A549 (cell line): ENCODE results near the gene CTNND2.

Source experiments
- ATOH8 ChIP-seq: fragments of 250-450 bp; sonication (Bioruptor Pico); IDR thresholded peaks from 2 replicates; pipeline ENCODE4 v1.5.0; 2020; ENCODE audit warnings: low read depth, mild to moderate bottlenecking, moderate library complexity
- CTCF ChIP-seq: fragments of >200 bp; sonication (Bioruptor Twin); formaldehyde crosslinking; IDR thresholded peaks from 3 replicates; pipeline ENCODE4 v1.5.1; 2016
- ELK1 ChIP-seq: fragments of 150-350 bp; IDR thresholded peaks from 2 replicates; pipeline ENCODE4 v1.6.1; 2014; ENCODE audit warnings: low read depth, mild to moderate bottlenecking, low read length
- EP300 ChIP-seq, 2 experiments: fragments of >200 bp; sonication (Bioruptor Twin); formaldehyde crosslinking; IDR thresholded peaks; 2 replicates in 1 of 2; 3 replicates in 1 of 2; pipeline ENCODE4 v1.6.1; 2016 to 2017
- HOXB5 ChIP-seq: fragments of 250-450 bp; sonication (Bioruptor Pico); IDR thresholded peaks from 2 replicates; pipeline ENCODE4 v1.5.0; 2020; ENCODE audit warnings: mild to moderate bottlenecking, moderate library complexity
- JUN ChIP-seq, 2 experiments: fragments of >200 bp; sonication (Bioruptor Twin); formaldehyde crosslinking; IDR thresholded peaks; 2 replicates in 1 of 2; 3 replicates in 1 of 2; pipeline ENCODE4 v1.6.1; 2016 to 2017
- KDM1A ChIP-seq: fragments of 200-600 bp; sonication (generic); IDR thresholded peaks from 2 replicates; pipeline ENCODE4 v1.6.1; 2016; ENCODE audit warnings: low read depth, mild to moderate bottlenecking
- MAX ChIP-seq: IDR thresholded peaks from 2 replicates; pipeline ENCODE4 v1.6.1; 2012
- NPAS2 ChIP-seq: fragments of 250-450 bp; sonication (Bioruptor Pico); IDR thresholded peaks from 2 replicates; pipeline ENCODE4 v1.8.0; 2022; ENCODE audit warnings: mild to moderate bottlenecking, moderate library complexity, borderline replicate concordance
- RNF2 ChIP-seq: fragments of 200-600 bp; sonication (generic); IDR thresholded peaks from 2 replicates; pipeline ENCODE4 v1.6.1; 2016; ENCODE audit warnings: low read depth, mild to moderate bottlenecking, antibody characterized with exemption, moderate library complexity, borderline replicate concordance
- SMC3 ChIP-seq: fragments of >200 bp; sonication (Bioruptor Twin); formaldehyde crosslinking; IDR thresholded peaks from 3 replicates; pipeline ENCODE4 v1.6.1; 2018; ENCODE audit warnings: inconsistent platforms

- no peak for TF ChIP-seq ATOH8 (CRISPR knock-in tag)
- TF ChIP-seq RNF2: no peak
- TF ChIP-seq CTCF: no peak
- no peak for TF ChIP-seq KDM1A
- no peak for TF ChIP-seq NPAS2
- TF ChIP-seq MAX: no peak
- no peak for TF ChIP-seq JUN (IDR thresholded peaks at IDR 0.05)
- TF ChIP-seq HOXB5 (CRISPR knock-in tag): no peak
- TF ChIP-seq EP300 (IDR thresholded peaks at IDR 0.05): no peak
- TF ChIP-seq ELK1: no peak
- TF ChIP-seq SMC3: no peak
Measured at GRCh38 chr5:11770310-11770709, 133.9 kb downstream of the CTNND2 start.
